H1 (cell line): ENCODE results near the gene LY6G5C. TPM values are rescaled to one million over a fixed set of nuclear protein-coding genes. Genes with fewer than 3 reads are reported as not detected.

ENCODE experiments used
- ATF2 ChIP-seq: IDR thresholded peaks from 2 replicates; pipeline ENCODE4 v1.6.1; 2012; ENCODE audit warnings: low read length, inconsistent platforms
- ATF3 ChIP-seq: IDR thresholded peaks from 2 replicates; pipeline ENCODE4 v1.6.1; 2011; ENCODE audit warnings: low read depth, mild to moderate bottlenecking, low read length; ENCODE audit not compliant: insufficient read depth
- BACH1 ChIP-seq: IDR thresholded peaks from 2 replicates; pipeline ENCODE4 v1.6.1; 2012; ENCODE audit warnings: low read length, improper control_type of control experiment
- BCL11A ChIP-seq, 2 experiments: IDR thresholded peaks; one replicate each; pipeline ENCODE4 v1.6.1; 2011; ENCODE audit warnings: low read depth in 2 of 2, low read length in 2 of 2, mild to moderate bottlenecking in 2 of 2
- CHD7 ChIP-seq: fragments of 300-600 bp; sonication (generic); IDR thresholded peaks from 2 replicates; pipeline ENCODE4 v1.7.1; 2012; ENCODE audit warnings: low read length, moderate library complexity, mild to moderate bottlenecking, inconsistent platforms; ENCODE audit not compliant: insufficient replicate concordance
- JUND ChIP-seq: IDR thresholded peaks from 2 replicates; pipeline ENCODE4 v1.6.1; 2011; ENCODE audit warnings: mild to moderate bottlenecking, improper control_type of control experiment, low read length
- SAP30 ChIP-seq: fragments of 300-600 bp; sonication (generic); IDR thresholded peaks from 2 replicates; pipeline ENCODE4 v1.7.1; 2012; ENCODE audit warnings: low read length, moderate library complexity, mild to moderate bottlenecking, inconsistent platforms; ENCODE audit not compliant: insufficient read depth, insufficient replicate concordance
- polyA plus RNA-seq, 7 experiments: library from polyadenylated mRNA; depleted of rRNA in 3 of 7; stranded (reverse) in 5 of 7; unstranded in 2 of 7; fragments of >200 nt in 5 of 7; fragments of 200-250 nt in 2 of 7; gene quantifications; 1 replicate in 5 of 7; 2 replicates in 1 of 7; 4 replicates in 1 of 7; pipeline versions ENCODE4 v1.2.1 to v1.2.3, GENCODE V29; 2011 to 2013; ENCODE audit warnings: missing spikeins in 2 of 7, mixed read lengths in 2 of 7
- total RNA-seq: library from RNA; stranded (reverse); fragmentation: NEBNext Ultra II Directional; extraction: Animal tissue kit (Norgen Biotek cat#: 25700); gene quantifications from 2 replicates; pipeline ENCODE4 v1.2.1, GENCODE V29; 2021

Gene LY6G5C
- total and polyA plus RNA-seq, 2 of the 8 experiments (the other 6 are each of a cell fraction or from before 2014, with no cell fraction given), result 1.1 to 1.8 TPM

GRCh38 chr6:31664790-31665500 is 15.9 kb downstream of the LY6G5C start, which contains the start of gene GPANK1 (continued):
- TF ChIP-seq JUND (no peak), BCL11A (IDR thresholded peaks at IDR 0.05; ENCODE audit: low read depth in 2 of 2, low read length in 2 of 2) (no peak), ATF2 (no peak), CHD7 (no peak), SAP30 (peak; percentile 86), BACH1 (no peak), ATF3 (no peak)
